ENCODE data around the gene BORCS5.

DNA sequence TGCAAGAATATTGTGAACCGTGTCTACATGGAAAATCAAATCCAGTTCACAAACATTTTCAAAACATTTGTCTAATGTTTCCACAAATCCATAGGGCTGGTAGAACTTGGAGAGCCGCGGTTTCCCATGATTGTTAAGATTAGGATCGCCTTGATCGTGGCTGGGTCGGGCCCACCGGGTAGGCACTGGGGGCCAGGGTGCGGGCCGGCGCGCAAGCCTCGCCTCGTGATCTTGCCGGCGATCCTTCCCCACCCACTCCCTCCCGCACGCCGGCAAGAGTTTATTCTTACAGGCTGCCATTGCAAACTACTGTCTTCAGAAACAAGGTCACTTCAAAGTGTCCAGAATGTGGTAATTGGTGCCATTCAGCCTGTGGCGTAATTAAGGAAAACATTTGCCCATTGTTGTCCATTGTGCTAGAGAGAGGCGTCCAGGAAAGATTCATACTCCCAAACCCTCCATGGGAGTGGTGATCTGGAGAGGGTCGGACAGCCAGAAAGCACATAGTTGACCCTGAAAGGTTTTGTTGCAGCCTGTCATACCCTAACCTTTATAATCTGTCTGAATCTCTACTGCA is 95.5 kb downstream of the BORCS5 start:
- TF ChIP-seq, protein P1, sequence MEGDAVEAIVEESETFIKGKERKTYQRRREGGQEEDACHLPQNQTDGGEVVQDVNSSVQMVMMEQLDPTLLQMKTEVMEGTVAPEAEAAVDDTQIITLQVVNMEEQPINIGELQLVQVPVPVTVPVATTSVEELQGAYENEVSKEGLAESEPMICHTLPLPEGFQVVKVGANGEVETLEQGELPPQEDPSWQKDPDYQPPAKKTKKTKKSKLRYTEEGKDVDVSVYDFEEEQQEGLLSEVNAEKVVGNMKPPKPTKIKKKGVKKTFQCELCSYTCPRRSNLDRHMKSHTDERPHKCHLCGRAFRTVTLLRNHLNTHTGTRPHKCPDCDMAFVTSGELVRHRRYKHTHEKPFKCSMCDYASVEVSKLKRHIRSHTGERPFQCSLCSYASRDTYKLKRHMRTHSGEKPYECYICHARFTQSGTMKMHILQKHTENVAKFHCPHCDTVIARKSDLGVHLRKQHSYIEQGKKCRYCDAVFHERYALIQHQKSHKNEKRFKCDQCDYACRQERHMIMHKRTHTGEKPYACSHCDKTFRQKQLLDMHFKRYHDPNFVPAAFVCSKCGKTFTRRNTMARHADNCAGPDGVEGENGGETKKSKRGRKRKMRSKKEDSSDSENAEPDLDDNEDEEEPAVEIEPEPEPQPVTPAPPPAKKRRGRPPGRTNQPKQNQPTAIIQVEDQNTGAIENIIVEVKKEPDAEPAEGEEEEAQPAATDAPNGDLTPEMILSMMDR (IDR thresholded peaks at IDR 0.05; ENCODE audit: insufficient read depth, low read length) = no peak
- TF ChIP-seq POLR2AphosphoS5 (IDR thresholded peaks at IDR 0.05; ENCODE audit: low read depth) (no peak), GABPA (IDR thresholded peaks at IDR 0.05; ENCODE audit: low read depth) (no peak)

Measured in HL-60 (cell line).